H1 (cell line): Measurements from ENCODE around the gene PPIL6. TPM values are rescaled to one million over a fixed set of nuclear protein-coding genes. Genes with fewer than 3 reads are reported as not detected.

Experiments used
- CTCF ChIA-PET: fragments of 300-600 bp; sonication (Branson Sonifier 250); formaldehyde crosslinking; loops from one replicate; lab custom pipeline; 2021; ENCODE audit not compliant: partially characterized antibody; lab: Charles Lee
- POLR2A ChIA-PET: fragments of 300-600 bp; sonication (Branson Sonifier 250); formaldehyde crosslinking; loops from one replicate; lab custom pipeline; 2021; ENCODE audit warnings: inconsistent platforms; ENCODE audit not compliant: partially characterized antibody; lab: Charles Lee
- DNase-seq, 2 experiments: peaks; one replicate each; pipeline versions ENCODE4 v3.0.0 to v3.0.0-alpha.2; 2010 to 2022; ENCODE audit warnings: low spot score in 2 of 2, low read depth in 1 of 2, mixed read lengths in 1 of 2
- FAIRE-seq: peaks from 2 replicates; lab custom pipeline; 2011; peaks lifted over from hg19 to GRCh38; lab: Jason Lieb, UNC
- H2AFZ ChIP-seq: 2 replicates; pipeline ENCODE4 v1.8.1; 2012; ENCODE audit warnings: low read length, inconsistent platforms
- H2AK5ac ChIP-seq: 2 replicates; pipeline ENCODE4 v1.6.1; 2013; ENCODE audit warnings: low read depth, low read length
- H2BK120ac ChIP-seq: replicated peaks from 2 replicates; pipeline ENCODE3; 2013; ENCODE audit warnings: low read depth, low read length, inconsistent platforms
- H2BK12ac ChIP-seq: 2 replicates; pipeline ENCODE4 v1.6.1; 2013; ENCODE audit warnings: low read depth, low read length
- H2BK15ac ChIP-seq: 2 replicates; pipeline ENCODE4 v1.6.1; 2013; ENCODE audit warnings: low read length
- H2BK20ac ChIP-seq: 2 replicates; pipeline ENCODE4 v1.6.1; 2013; ENCODE audit warnings: low read length
- H2BK5ac ChIP-seq: 2 replicates; pipeline ENCODE4 v1.6.1; 2013; ENCODE audit warnings: low read depth, low read length
- H3K14ac ChIP-seq: 2 replicates; pipeline ENCODE4 v1.6.1; 2013; ENCODE audit warnings: inconsistent platforms; ENCODE audit not compliant: insufficient read length
- H3K18ac ChIP-seq: 2 replicates; pipeline ENCODE4 v1.6.1; 2013; ENCODE audit warnings: low read length; ENCODE audit errors: extremely low read depth
- H3K23ac ChIP-seq: 2 replicates; pipeline ENCODE4 v1.6.1; 2013; ENCODE audit warnings: inconsistent platforms; ENCODE audit not compliant: insufficient read length
- H3K23me2 ChIP-seq: 2 replicates; pipeline ENCODE4 v1.6.1; 2013; ENCODE audit warnings: low read depth, low read length
- H3K27ac ChIP-seq: 2 replicates; pipeline ENCODE4 v1.6.1; 2011; ENCODE audit warnings: low read depth, low read length, inconsistent platforms
- H3K27me3 ChIP-seq, 4 experiments: replicated peaks in 1 of 4; 1 replicate in 1 of 4; 2 replicates in 3 of 4; pipeline versions ENCODE4 v1.6.1 to v1.8.1; 2011 to 2013; ENCODE audit warnings: low read length in 3 of 4, mild to moderate bottlenecking in 3 of 4, inconsistent platforms in 2 of 4, mixed read lengths in 2 of 4, moderate library complexity in 1 of 4; ENCODE audit not compliant: control insufficient read depth in 3 of 4, insufficient read depth in 3 of 4; ENCODE audit errors: extremely low read depth in 1 of 4
- H3K36me3 ChIP-seq, 4 experiments: 2 replicates each; pipeline versions ENCODE4 v1.6.1 to v1.8.1; 2011 to 2013; ENCODE audit warnings: mild to moderate bottlenecking in 4 of 4, low read length in 3 of 4, moderate library complexity in 2 of 4, control low read depth in 1 of 4, inconsistent platforms in 1 of 4; ENCODE audit not compliant: insufficient read depth in 4 of 4, control insufficient read depth in 2 of 4
- H3K4ac ChIP-seq: replicated peaks from 2 replicates; pipeline ENCODE3; 2013; ENCODE audit warnings: low read length, low read depth, mixed read lengths, inconsistent platforms; ENCODE audit not compliant: insufficient read length
- H3K4me1 ChIP-seq, 4 experiments: replicated peaks in 1 of 4; 1 replicate in 1 of 4; 2 replicates in 3 of 4; pipeline versions ENCODE4 v1.6.1 to v1.8.1; 2011 to 2013; ENCODE audit warnings: low read length in 3 of 4, inconsistent platforms in 2 of 4, mixed read lengths in 1 of 4; ENCODE audit not compliant: insufficient read depth in 4 of 4, control insufficient read depth in 3 of 4
- H3K4me2 ChIP-seq, 2 experiments: 2 replicates each; pipeline versions ENCODE4 v1.6.1 to v1.8.1; 2011 to 2013; ENCODE audit warnings: low read depth in 2 of 2, low read length in 2 of 2, control low read depth in 1 of 2, inconsistent platforms in 1 of 2, mild to moderate bottlenecking in 1 of 2; ENCODE audit not compliant: insufficient read depth in 1 of 2
- H3K4me3 ChIP-seq, 4 experiments: fragments of 200-600, 300-600 bp in 1 of 4; sonication (generic), shearing (Covaris generic), sonication (Bioruptor Twin) in 1 of 4; 2 replicates each; pipeline versions ENCODE4 v1.5.1 to v1.8.1; 2011 to 2016; ENCODE audit warnings: low read length in 4 of 4, low read depth in 3 of 4, control low read depth in 2 of 4, inconsistent platforms in 2 of 4, mild to moderate bottlenecking in 2 of 4, mixed read lengths in 1 of 4, moderate library complexity in 1 of 4; ENCODE audit not compliant: insufficient read depth in 2 of 4; ENCODE audit errors: extremely low read depth in 1 of 4
- H3K56ac ChIP-seq: replicated peaks from 2 replicates; pipeline ENCODE3; 2013; ENCODE audit warnings: low read depth, mild to moderate bottlenecking, mixed read lengths, low read length, inconsistent platforms; ENCODE audit not compliant: insufficient read length
- H3K79me1 ChIP-seq: 2 replicates; pipeline ENCODE4 v1.6.1; 2013; ENCODE audit warnings: low read depth, low read length, control low read depth
- H3K79me2 ChIP-seq, 2 experiments: 2 replicates each; pipeline versions ENCODE4 v1.6.1 to v1.8.1; 2012 to 2013; ENCODE audit warnings: low read length in 2 of 2, mild to moderate bottlenecking in 2 of 2, inconsistent platforms in 1 of 2; ENCODE audit not compliant: insufficient read depth in 2 of 2, control insufficient read depth in 1 of 2
- H3K9ac ChIP-seq, 4 experiments: replicated peaks in 1 of 4; 1 replicate in 1 of 4; 2 replicates in 3 of 4; pipeline versions ENCODE4 v1.6.1 to v1.8.1; 2011 to 2013; ENCODE audit warnings: low read depth in 3 of 4, low read length in 3 of 4, control low read depth in 2 of 4, mild to moderate bottlenecking in 2 of 4, moderate library complexity in 2 of 4, inconsistent platforms in 1 of 4; ENCODE audit errors: extremely low read depth in 1 of 4
- H3K9me3 ChIP-seq, 2 experiments: 2 replicates each; pipeline versions ENCODE4 v1.6.1 to v1.8.1; 2012 to 2013; ENCODE audit warnings: mild to moderate bottlenecking in 2 of 2, moderate library complexity in 2 of 2, control low read depth in 1 of 2, inconsistent platforms in 1 of 2, low read depth in 1 of 2, low read length in 1 of 2, mixed read lengths in 1 of 2; ENCODE audit not compliant: insufficient read depth in 2 of 2
- H4K20me1 ChIP-seq, 2 experiments: replicated peaks in 1 of 2; 2 replicates each; pipeline versions ENCODE3 to v1.8.1; 2011 to 2013; ENCODE audit warnings: inconsistent platforms in 2 of 2, low read length in 2 of 2, mild to moderate bottlenecking in 1 of 2; ENCODE audit not compliant: insufficient read depth in 2 of 2, control insufficient read depth in 1 of 2
- H4K5ac ChIP-seq: 2 replicates; pipeline ENCODE4 v1.6.1; 2013; ENCODE audit warnings: low read length, low read depth, mixed read lengths, inconsistent platforms; ENCODE audit not compliant: insufficient read length
- H4K8ac ChIP-seq: 2 replicates; pipeline ENCODE4 v1.8.0; 2013; ENCODE audit warnings: mild to moderate bottlenecking, moderate library complexity, low read length, inconsistent platforms; ENCODE audit not compliant: insufficient read depth; ENCODE audit errors: extremely low read depth
- H4K91ac ChIP-seq: replicated peaks from 2 replicates; pipeline ENCODE3; 2013; ENCODE audit warnings: low read length, mixed read lengths, inconsistent platforms; ENCODE audit not compliant: insufficient read length
- CBX5 ChIP-seq: fragments of 300-800, 300-1000 bp; sonication (generic); IDR thresholded peaks from 2 replicates; pipeline ENCODE4 v1.7.1; 2016; ENCODE audit warnings: antibody characterized with exemption, low read length, low read depth
- WGBS, 2 experiments: shearing (Covaris generic) in 1 of 2; methylation state at CpG; one replicate each; pipeline versions ENCODE4 v1.1.6 to v1.1.7; 2013 to 2015; ENCODE audit warnings: low lambda C conversion rate in 2 of 2, mixed read lengths in 2 of 2, inconsistent platforms in 1 of 2, low coverage in 1 of 2, missing lambda C conversion rate in 1 of 2; ENCODE audit not compliant: insufficient replicate concordance in 2 of 2, insufficient coverage in 1 of 2, insufficient read length in 1 of 2; ENCODE audit errors: extremely low coverage in 1 of 2, missing lambda C conversion rate in 1 of 2; 5-methylcytosine and 5-hydroxymethylcytosine counted together
- polyA plus RNA-seq, 7 experiments: library from polyadenylated mRNA; depleted of rRNA in 3 of 7; stranded (reverse) in 5 of 7; unstranded in 2 of 7; fragments of >200 nt in 5 of 7; fragments of 200-250 nt in 2 of 7; gene quantifications; 1 replicate in 5 of 7; 2 replicates in 1 of 7; 4 replicates in 1 of 7; pipeline versions ENCODE4 v1.2.1 to v1.2.3, GENCODE V29; 2011 to 2013; ENCODE audit warnings: missing spikeins in 2 of 7, mixed read lengths in 2 of 7
- total RNA-seq: library from RNA; stranded (reverse); fragmentation: NEBNext Ultra II Directional; extraction: Animal tissue kit (Norgen Biotek cat#: 25700); gene quantifications from 2 replicates; pipeline ENCODE4 v1.2.1, GENCODE V29; 2021
- TF ChIP-seq, protein P1 (sequence below): IDR thresholded peaks from 2 replicates; pipeline ENCODE4 v1.6.1; 2012; ENCODE audit warnings: inconsistent platforms

Gene PPIL6
- total and polyA plus RNA-seq, 2 of the 8 experiments (the other 6 are each of a cell fraction or from before 2014, with no cell fraction given), result 0.42 to 1.3 TPM

DNA sequence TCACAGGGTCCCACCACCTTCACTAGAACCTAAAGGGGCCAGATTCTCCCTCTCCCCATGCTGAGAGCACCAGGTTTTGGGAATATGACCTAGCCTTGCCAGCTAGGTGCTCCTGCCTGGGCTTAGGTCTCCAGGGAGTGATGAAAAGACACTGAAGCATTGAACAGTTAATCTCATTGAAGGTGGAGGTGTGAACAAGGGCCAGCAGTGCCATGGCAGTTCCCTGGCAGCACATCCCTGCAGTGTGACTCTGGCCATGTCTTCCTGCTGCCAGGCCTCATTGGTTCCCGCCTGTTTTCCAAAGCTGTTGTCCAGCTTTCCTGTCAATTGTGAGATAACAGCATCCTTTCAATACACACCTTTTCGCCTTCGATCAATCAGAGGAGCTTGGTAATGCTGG is 10.9 kb downstream of the PPIL6 start:
- H3K27ac ChIP-seq, result no peak overlapping the region
- POLR2A ChIA-PET, result interaction anchor here (1.4 kb wide), 1 partner anchor 12 kb away, joined by 3 read pairs; the partner anchor contains the start of genes PPIL6 and SMPD2
- TF ChIP-seq CBX5, result no peak
- TF ChIP-seq, protein P1, sequence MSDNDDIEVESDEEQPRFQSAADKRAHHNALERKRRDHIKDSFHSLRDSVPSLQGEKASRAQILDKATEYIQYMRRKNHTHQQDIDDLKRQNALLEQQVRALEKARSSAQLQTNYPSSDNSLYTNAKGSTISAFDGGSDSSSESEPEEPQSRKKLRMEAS, result no peak

More for the DNA sequence above, 10.9 kb downstream of the PPIL6 start:
- Histone ChIP-seq H4K5ac (no peak overlapping the region), H3K23ac (no peak overlapping the region), H2BK12ac (no peak overlapping the region), H3K4ac (no peak overlapping the region), H3K14ac (no peak overlapping the region), H3K4me1 (no peaks in the 10 kb centered on the region), H3K36me3 (no peaks in the 10 kb centered on the region), H3K18ac (no peak overlapping the region), H3K4me3 (no peak overlapping the region), H4K8ac (no peak overlapping the region), H3K79me2 (no peaks in the 10 kb centered on the region), H2BK15ac (no peak overlapping the region), H2AK5ac (no peak overlapping the region), H3K56ac (no peak overlapping the region), H3K79me1 (no peaks in the 10 kb centered on the region), H2BK120ac (no peak overlapping the region), H3K4me2 (no peak overlapping the region), H3K27me3 (no peaks in the 10 kb centered on the region), H3K23me2 (no peaks in the 10 kb centered on the region), H2AFZ (no peak overlapping the region), H2BK20ac (no peak overlapping the region), H4K91ac (no peak overlapping the region), H3K9me3 (no peaks in the 10 kb centered on the region), H2BK5ac (no peak overlapping the region), H3K9ac (no peak overlapping the region), H4K20me1 (no peaks in the 10 kb centered on the region)
- WGBS, 2 experiments, result 91% methylated on average over 3 of the region's 3 CpGs; no CpG with 5 or more reads in 1 of the 2 experiments
- FAIRE-seq (no peak), DNase-seq (no peak)
- CTCF ChIA-PET, result interaction anchor here (0.5 kb wide), 1 partner anchor 247 kb away, joined by 4 read pairs; no protein-coding TSS in a partner anchor
